ENCODE results near the gene INPP5D. TPM values are rescaled to one million over a fixed set of nuclear protein-coding genes. Genes with fewer than 3 reads are reported as not detected.

The INPP5D gene
- total RNA-seq, 1 donor from 2014 or later: 61.2 TPM

DNA sequence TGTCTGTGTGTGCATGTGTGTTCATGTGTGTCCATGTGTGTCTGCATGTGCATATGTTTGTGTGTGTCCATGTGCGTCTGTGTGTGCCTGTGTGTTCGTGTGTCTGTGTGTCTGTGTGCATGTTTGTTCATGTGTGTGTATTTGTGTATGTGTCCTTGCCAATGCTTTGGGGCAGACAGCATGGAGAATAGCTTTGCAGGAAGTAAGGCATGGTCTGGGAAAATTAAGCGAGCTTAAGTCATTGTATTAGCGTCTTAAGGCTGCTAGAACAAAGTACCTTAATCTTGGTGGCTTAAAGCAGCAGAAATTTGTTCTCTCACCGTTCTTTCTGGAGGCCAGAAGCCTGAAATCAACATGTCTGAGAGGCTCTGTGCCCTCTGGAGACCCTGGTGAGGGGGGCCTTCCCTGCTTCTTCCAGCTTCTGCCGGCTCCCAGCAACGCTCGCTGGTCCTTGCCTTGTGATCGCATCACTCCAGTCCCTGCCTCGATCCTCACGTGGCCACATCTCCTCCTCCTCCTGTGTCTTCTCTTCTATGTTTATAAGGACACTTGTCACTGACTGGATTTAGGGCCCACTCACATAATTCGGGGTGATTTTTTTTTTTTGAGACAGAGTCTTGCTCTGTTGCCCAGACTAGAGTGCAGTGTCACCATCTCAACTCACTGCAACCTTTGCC lies 23.8 kb upstream of the INPP5D start:
- Mint-ChIP-seq H3K4me3 (no peak overlapping the region), H3K27ac (no peak overlapping the region), H3K27me3 (ENCODE audit: insufficient read depth) (peaks cover 8% of the 10 kb centered on the region), H3K36me3 (ENCODE audit: low read depth) (no peaks in the 10 kb centered on the region), H3K9me3 (no peaks in the 10 kb centered on the region), H3K4me1 (ENCODE audit: low read depth) (no peaks in the 10 kb centered on the region)
- intact Hi-C loops (cut with micrococcal nuclease): no loop called here
- no peak for DNase-seq (ENCODE audit: low spot score)

DNA sequence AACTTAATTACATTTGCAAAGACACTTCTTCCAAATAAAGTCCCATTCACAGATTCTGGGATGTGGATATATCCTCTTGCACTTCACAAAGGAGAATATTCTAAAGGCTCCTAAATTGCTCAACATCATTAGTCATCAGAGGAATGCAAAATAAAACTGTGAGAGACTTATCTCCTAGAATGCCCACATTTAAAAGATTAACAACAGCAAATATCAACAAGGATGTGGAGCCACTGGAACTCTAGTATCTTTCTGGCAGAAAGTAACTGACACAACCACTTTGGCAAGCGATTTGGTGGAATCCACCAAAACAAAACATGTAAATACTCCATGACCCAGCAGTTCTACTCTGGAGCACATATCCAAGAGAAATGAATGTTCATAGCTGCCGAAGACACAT lies 23.1 kb upstream of the INPP5D start:
- Mint-ChIP-seq H3K4me3 (no peak overlapping the region), H3K27ac (no peak overlapping the region), H3K4me1 (ENCODE audit: low read depth) (no peaks in the 10 kb centered on the region), H3K9me3 (no peaks in the 10 kb centered on the region), H3K27me3 (ENCODE audit: insufficient read depth) (peaks cover 8% of the 10 kb centered on the region), H3K36me3 (ENCODE audit: low read depth) (no peaks in the 10 kb centered on the region)
- intact Hi-C loops (cut with micrococcal nuclease): no loop called here
- DNase-seq (ENCODE audit: low spot score): no peak

DNA sequence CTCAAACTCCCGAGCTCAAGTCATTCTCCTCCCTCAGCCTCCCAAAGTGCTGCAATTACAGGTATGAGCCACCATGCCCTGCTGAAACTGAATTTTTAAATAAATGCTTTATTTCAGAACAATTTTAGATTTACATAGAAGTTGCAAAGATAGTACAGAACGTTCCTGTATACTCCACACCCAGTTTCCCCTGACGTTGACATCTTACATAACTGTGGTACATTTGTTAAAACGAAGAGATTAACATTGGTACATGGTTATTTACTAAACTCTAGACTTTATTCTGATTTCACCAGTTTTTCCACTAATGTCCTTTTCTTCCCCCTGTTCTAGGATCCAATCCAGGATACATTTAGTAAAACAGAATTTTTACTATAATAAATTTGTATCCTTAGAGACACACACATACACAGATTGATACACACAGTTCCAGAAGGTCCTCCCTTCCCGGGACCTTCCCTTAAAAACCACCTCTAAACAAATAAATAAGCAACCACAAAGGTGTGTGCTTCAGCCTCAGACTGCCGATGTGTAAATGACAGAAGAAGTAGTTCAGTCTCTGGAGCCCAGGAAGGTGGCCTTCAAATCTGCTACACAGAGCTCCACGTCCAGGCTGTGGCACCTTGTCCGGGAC lies 20.8 kb upstream of the INPP5D start:
- no peaks in the 10 kb centered on the region for H3K4me1 Mint-ChIP-seq (ENCODE audit: low read depth)
- no peak overlapping the region for H3K27ac Mint-ChIP-seq
- no peak for DNase-seq (ENCODE audit: low spot score)
- H3K27me3 Mint-ChIP-seq (ENCODE audit: insufficient read depth): peaks cover 12% of the 10 kb centered on the region
- H3K4me3 Mint-ChIP-seq: no peak overlapping the region
- intact Hi-C loops (cut with micrococcal nuclease): no loop called here
- H3K9me3 Mint-ChIP-seq: no peaks in the 10 kb centered on the region
- no peaks in the 10 kb centered on the region for H3K36me3 Mint-ChIP-seq (ENCODE audit: low read depth)

DNA sequence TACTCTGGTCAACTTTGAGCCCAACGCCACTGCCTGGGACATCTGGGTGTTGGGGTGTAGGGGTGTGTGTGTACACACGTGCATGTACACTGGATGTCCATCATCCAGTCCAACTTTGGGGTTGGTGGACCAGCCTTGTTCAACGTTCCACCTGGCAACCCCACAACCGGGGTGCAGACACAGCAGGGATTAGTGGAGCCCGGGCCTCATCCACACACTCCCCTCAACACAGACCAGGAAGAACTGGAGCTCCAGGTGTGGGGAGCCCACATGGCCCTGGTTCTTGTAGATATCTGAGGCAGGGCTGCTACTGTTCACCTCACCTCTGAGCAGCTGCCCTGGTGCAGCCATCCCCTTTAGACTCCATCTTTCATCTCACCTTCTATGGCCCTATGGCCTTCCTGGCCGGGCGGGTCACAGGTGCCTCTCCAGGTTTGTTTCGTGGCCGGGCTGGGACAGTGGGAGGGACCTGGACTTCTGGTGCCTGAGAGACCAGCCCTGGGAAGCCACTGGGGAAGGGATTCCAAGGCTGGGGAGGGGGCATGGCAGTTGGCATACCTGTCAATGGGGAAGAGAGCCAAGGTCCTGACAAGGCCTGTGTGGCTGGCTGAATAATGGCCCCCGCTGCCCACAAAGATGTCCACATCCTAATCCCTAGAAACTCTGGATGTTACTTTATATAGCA lies 20.2 kb upstream of the INPP5D start:
- Mint-ChIP-seq H3K27ac (no peak overlapping the region), H3K9me3 (no peaks in the 10 kb centered on the region), H3K27me3 (ENCODE audit: insufficient read depth) (peaks cover 12% of the 10 kb centered on the region), H3K36me3 (ENCODE audit: low read depth) (no peaks in the 10 kb centered on the region), H3K4me1 (ENCODE audit: low read depth) (no peaks in the 10 kb centered on the region), H3K4me3 (no peak overlapping the region)
- DNase-seq (ENCODE audit: low spot score): no peak
- intact Hi-C loops (cut with micrococcal nuclease): no loop called here

DNA sequence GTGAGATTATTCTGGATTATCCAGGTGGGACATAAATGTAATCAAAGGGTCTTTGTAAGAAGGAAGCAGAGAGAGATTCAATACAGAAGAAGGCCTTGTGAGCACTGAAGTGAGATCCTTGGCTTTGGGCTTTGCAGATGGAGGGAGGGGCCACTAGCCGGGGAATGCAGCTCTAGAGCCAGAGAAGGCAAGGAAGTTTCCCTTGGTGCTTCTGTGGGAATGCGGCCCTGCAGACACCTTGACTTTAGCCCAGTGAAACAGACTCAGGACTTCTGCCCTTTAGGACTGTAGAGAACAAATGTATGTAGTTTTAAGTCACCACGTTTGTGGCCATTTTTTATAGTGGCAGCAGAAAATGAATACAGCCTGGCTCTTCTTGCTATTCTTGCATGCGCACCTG lies 19.6 kb upstream of the INPP5D start:
- Mint-ChIP-seq H3K9me3 (no peaks in the 10 kb centered on the region), H3K27me3 (ENCODE audit: insufficient read depth) (peaks cover 12% of the 10 kb centered on the region), H3K27ac (no peak overlapping the region), H3K36me3 (ENCODE audit: low read depth) (no peaks in the 10 kb centered on the region), H3K4me1 (ENCODE audit: low read depth) (no peaks in the 10 kb centered on the region), H3K4me3 (no peak overlapping the region)
- intact Hi-C loops (cut with micrococcal nuclease): no loop called here
- DNase-seq (ENCODE audit: low spot score): no peak

DNA sequence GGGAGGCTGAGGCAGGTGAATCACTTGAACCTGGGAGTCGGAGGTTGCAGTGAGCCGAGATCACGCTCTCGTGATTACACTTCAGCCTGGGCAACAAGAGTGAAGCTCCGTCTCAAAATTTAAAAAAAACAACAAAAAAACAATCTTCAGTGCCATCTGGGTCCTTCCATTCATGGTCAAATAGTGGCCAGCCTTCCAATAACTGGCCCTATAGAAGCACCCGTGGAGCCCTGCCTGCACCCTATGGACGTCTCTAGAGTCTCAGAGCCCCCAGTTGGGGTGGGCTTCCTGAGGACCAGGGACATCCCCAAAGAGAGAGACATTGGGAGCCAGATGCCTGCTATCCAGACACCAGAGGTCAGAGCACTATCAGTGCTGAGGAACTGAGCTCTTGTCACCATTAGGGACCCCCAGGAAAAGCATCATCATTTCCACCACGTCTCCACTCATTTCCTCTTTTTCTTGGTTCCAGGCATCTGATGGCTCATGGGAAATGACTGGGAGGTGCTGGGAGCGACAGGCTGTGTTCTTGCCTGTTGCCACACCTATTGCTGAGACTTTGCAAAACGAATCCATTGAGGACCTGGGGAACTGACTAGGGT lies 18.3 kb upstream of the INPP5D start:
- intact Hi-C loops (cut with micrococcal nuclease): no loop called here
- Mint-ChIP-seq H3K27me3 (ENCODE audit: insufficient read depth) (peaks cover 14% of the 10 kb centered on the region), H3K36me3 (ENCODE audit: low read depth) (no peaks in the 10 kb centered on the region), H3K27ac (no peak overlapping the region), H3K9me3 (no peaks in the 10 kb centered on the region), H3K4me3 (no peak overlapping the region), H3K4me1 (ENCODE audit: low read depth) (no peaks in the 10 kb centered on the region)
- DNase-seq (ENCODE audit: low spot score): no peak

DNA sequence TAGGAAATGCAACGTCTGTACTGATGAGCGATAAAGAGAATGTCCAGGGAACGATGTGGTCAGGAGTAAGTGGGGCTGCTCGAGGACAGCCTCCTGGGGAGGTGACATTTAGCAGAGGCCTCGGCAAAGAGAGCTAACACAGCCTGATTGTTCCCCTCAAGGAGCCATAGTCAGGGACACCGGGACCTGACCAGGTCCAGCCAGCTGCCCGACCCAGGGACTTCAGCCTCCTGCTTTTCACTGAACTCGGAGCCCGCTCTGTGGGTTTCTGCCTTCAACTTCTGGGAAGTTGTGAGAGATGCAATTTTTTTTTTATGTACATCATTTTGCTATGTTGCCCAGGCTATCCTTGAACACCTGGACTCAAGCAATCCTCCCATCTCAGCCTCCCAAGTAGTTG lies 17.6 kb upstream of the INPP5D start:
- no peak overlapping the region for H3K4me3 Mint-ChIP-seq
- H3K36me3 Mint-ChIP-seq (ENCODE audit: low read depth): no peaks in the 10 kb centered on the region
- peaks cover 19% of the 10 kb centered on the region for H3K27me3 Mint-ChIP-seq (ENCODE audit: insufficient read depth)
- no peak overlapping the region for H3K27ac Mint-ChIP-seq
- intact Hi-C loops (cut with micrococcal nuclease): no loop called here
- H3K9me3 Mint-ChIP-seq: no peaks in the 10 kb centered on the region
- DNase-seq (ENCODE audit: low spot score): no peak
- H3K4me1 Mint-ChIP-seq (ENCODE audit: low read depth): no peaks in the 10 kb centered on the region

DNA sequence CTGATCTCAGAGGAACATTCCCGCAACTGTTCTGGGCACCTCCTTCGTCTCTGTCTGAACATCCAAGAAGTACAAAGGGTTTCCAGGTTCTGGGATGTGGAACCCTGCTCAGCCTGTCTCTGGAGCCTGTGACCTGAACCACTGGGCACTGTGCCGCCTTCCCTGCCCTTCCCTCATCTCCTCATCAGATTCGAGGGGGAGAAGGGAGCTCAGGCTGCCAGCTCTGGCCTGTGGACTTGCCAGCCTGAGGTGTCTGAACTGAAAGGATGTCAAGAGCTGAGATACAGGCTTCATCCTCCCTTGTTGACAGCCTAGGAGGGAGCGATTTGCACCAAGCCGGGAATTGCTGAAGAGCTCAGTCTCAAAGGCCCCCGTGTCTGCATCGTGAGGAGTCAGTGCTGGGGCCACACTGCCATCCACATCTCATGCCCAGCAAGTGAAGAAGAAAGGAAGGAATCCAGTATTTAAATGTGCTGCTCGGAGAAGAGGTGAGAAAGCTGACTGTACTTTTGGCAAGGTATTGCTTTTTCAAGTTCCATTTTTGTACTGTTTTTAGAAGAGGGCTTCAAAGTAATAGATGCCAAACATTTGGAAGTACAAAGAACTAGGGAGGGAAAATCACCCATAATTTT lies 15.1 kb upstream of the INPP5D start:
- H3K4me1 Mint-ChIP-seq (ENCODE audit: low read depth): no peaks in the 10 kb centered on the region
- DNase-seq (ENCODE audit: low spot score): no peak
- H3K27ac Mint-ChIP-seq: no peak overlapping the region
- no peak overlapping the region for H3K4me3 Mint-ChIP-seq
- no peaks in the 10 kb centered on the region for H3K36me3 Mint-ChIP-seq (ENCODE audit: low read depth)
- H3K9me3 Mint-ChIP-seq: no peaks in the 10 kb centered on the region
- peaks cover 20% of the 10 kb centered on the region for H3K27me3 Mint-ChIP-seq (ENCODE audit: insufficient read depth)
- intact Hi-C loops (cut with micrococcal nuclease): no loop called here

DNA sequence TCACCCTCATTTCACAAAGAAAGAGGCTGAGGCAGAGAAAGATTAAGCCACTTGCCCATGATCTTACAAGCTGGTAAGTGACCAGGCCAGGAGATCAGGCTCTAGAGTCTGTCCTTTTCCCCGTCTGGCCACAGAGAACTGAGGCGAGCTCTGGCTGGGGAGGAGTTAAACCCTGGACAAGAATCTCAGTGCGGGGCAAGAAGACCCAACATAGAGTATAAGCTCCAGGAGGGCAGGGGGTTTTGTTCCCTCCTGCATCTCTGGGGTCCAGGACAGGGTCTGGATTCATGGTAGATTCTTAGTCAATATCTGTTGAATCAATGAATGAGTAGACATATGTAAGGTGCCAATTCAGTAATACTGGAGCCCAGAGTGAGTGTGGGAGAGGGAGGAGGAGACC lies 12.9 kb upstream of the INPP5D start:
- no peak for DNase-seq (ENCODE audit: low spot score)
- Mint-ChIP-seq H3K27ac (no peak overlapping the region), H3K9me3 (no peaks in the 10 kb centered on the region), H3K4me1 (ENCODE audit: low read depth) (no peaks in the 10 kb centered on the region), H3K27me3 (ENCODE audit: insufficient read depth) (peaks cover 21% of the 10 kb centered on the region), H3K36me3 (ENCODE audit: low read depth) (no peaks in the 10 kb centered on the region), H3K4me3 (no peak overlapping the region)
- intact Hi-C loops (cut with micrococcal nuclease): no loop called here

DNA sequence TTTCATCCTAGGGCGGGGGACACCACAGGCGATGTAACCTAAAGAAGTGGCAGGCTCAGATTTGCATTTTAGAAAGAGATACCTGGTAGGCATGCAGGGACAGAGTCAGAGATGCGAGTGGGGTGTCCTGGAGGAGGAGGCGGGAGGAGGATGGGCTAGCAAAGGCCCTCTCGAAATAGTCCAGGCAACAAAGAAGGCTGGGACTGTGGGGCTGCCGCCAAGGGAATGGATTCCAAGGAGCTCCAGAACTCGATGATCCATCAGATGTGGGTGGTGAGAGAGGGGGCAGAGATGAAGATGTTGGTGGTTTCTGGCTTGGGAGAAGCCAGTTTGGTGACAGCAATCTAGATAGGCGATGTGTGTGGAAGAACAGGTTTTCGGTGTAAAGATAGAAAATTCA lies 12.5 kb upstream of the INPP5D start:
- no peaks in the 10 kb centered on the region for H3K4me1 Mint-ChIP-seq (ENCODE audit: low read depth)
- H3K9me3 Mint-ChIP-seq: no peaks in the 10 kb centered on the region
- H3K36me3 Mint-ChIP-seq (ENCODE audit: low read depth): no peaks in the 10 kb centered on the region
- no peak overlapping the region for H3K27ac Mint-ChIP-seq
- no peak overlapping the region for H3K4me3 Mint-ChIP-seq
- peaks cover 23% of the 10 kb centered on the region for H3K27me3 Mint-ChIP-seq (ENCODE audit: insufficient read depth)
- DNase-seq (ENCODE audit: low spot score): no peak
- intact Hi-C loops (cut with micrococcal nuclease): no loop called here

DNA sequence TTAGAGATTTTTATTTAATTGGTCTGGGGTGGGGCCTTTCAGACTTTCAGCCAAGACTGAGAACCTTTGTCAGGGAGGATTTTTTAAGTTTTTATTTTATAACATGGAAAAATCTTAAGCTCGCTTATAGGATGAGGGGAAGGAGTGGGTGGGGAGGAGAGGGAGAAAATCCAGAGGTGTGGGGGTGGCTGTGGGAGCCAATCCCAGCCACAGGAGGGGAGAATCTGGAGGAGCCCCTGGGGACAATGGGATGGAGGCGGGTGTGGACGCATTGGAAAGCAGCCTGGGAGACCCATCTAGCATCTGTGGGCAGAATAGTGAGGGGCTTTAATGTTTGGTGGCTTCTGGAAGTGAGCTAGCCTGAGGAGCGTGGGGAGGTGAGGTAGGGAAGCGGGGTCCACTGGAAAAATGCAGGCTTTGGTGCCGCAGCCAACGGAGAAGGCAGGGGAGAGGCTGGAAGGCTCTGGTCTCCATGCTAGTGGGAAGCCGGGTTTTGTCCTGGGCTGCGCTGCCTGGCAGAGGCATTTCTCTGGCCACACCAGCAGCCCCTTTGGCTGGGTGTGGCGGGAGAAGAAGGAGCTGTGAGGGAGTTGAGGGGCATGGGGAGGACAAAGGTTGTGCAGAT lies 11.5 kb upstream of the INPP5D start:
- no peak overlapping the region for H3K27ac Mint-ChIP-seq
- no peak for DNase-seq (ENCODE audit: low spot score)
- peaks cover under 1% of the 10 kb centered on the region for H3K4me1 Mint-ChIP-seq (ENCODE audit: low read depth)
- H3K36me3 Mint-ChIP-seq (ENCODE audit: low read depth): no peaks in the 10 kb centered on the region
- no peaks in the 10 kb centered on the region for H3K9me3 Mint-ChIP-seq
- H3K27me3 Mint-ChIP-seq (ENCODE audit: insufficient read depth): peaks cover 28% of the 10 kb centered on the region
- intact Hi-C loops (cut with micrococcal nuclease): no loop called here
- no peak overlapping the region for H3K4me3 Mint-ChIP-seq

DNA sequence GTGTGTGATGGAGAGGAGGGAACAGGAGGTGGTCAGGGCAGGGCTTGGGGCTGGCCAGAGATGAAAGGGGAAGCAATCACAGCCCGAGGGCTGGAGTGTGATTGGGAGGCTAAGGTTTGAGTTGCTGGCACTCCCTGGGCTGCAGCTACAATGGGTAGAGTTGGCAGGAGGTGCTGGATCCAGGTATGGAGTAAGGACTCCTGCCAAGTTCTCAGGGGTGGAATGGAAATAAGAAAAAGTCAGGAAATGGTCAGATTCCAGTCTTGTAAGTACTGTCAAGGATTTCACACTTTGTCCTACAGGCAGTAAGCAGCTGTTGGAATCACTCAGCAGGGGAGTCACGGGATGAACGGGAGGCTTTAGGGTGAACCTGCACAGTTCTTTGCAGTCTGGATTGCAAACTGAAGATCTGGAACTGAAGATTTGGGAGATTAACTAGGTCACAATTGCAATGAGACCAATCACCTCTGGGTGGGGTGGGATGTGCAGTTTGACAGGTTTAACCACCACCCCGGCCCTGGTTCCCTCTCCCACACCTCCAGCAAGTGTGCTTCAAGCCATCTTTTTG lies 10.9 kb upstream of the INPP5D start:
- Mint-ChIP-seq H3K36me3 (ENCODE audit: low read depth) (no peaks in the 10 kb centered on the region), H3K27me3 (ENCODE audit: insufficient read depth) (peaks cover 33% of the 10 kb centered on the region), H3K4me1 (ENCODE audit: low read depth) (peaks cover 7% of the 10 kb centered on the region), H3K4me3 (no peak overlapping the region), H3K9me3 (no peaks in the 10 kb centered on the region), H3K27ac (no peak overlapping the region)
- intact Hi-C loops (cut with micrococcal nuclease): no loop called here
- no peak for DNase-seq (ENCODE audit: low spot score)
